Measurements from ENCODE around the gene GPI. TPM values are rescaled to one million over a fixed set of nuclear protein-coding genes. Genes with fewer than 3 reads are reported as not detected.

GPI gene
- total and polyA plus RNA-seq, 2 of the 13 experiments (the other 11 are each of a cell fraction or from before 2014, with no cell fraction given) = 147 to 167 TPM

- TF ChIP-seq ZFP91 (CRISPR knock-in tag; IDR thresholded peaks at IDR 0.05; ENCODE audit: borderline replicate concordance) (peak; percentile 43; the same call in 1 of the 2 replicates), HMGA1 (CRISPR knock-in tag; conservative IDR thresholded peaks at IDR 0.05) (no peak), ZBTB1 (CRISPR knock-in tag; IDR thresholded peaks at IDR 0.05; ENCODE audit: borderline replicate concordance) (no peak), HNRNPK (IDR thresholded peaks at IDR 0.05; ENCODE audit: low read depth, low read length, poor library complexity, severe bottlenecking) (no peak), ZSCAN22 (CRISPR knock-in tag; IDR thresholded peaks at IDR 0.05) (0 out of 2 replicates have a peak, but pooled peaks have one; percentile 24), MEIS2 (CRISPR knock-in tag; IDR thresholded peaks at IDR 0.05) (no peak), PBX3 (CRISPR knock-in tag; IDR thresholded peaks at IDR 0.05; ENCODE audit: borderline replicate concordance) (no peak), SOX13 (IDR thresholded peaks at IDR 0.05) (no peak), SOX13 (CRISPR knock-in tag; conservative IDR thresholded peaks at IDR 0.05 in 1 of 2, IDR thresholded peaks at IDR 0.05 in 1 of 2) (no peak), ZNF883 (CRISPR knock-in tag; IDR thresholded peaks at IDR 0.05; ENCODE audit: not compliant biosample characterization) (peak; percentile 44), ARID2 (CRISPR knock-in tag; IDR thresholded peaks at IDR 0.05; ENCODE audit: borderline replicate concordance) (no peak), ZNF503 (CRISPR knock-in tag; IDR thresholded peaks at IDR 0.05) (no peak), PCBP2 (optimal IDR thresholded peaks at IDR 0.05; ENCODE audit: low read depth, low read length, poor library complexity, severe bottlenecking) (no peak), CREB1 (IDR thresholded peaks at IDR 0.05) (no peak), CREB1 (CRISPR knock-in tag; IDR thresholded peaks at IDR 0.05) (no peak), ZNF83 (CRISPR knock-in tag; IDR thresholded peaks at IDR 0.05; ENCODE audit: borderline replicate concordance) (no peak), ZNF414 (CRISPR knock-in tag; IDR thresholded peaks at IDR 0.05) (0 out of 2 replicates have a peak, but pooled peaks have one; percentile 32), MXI1 (IDR thresholded peaks at IDR 0.05; ENCODE audit: borderline replicate concordance, low read depth, low read length) (no peak), CSRNP2 (CRISPR knock-in tag; conservative IDR thresholded peaks at IDR 0.05; ENCODE audit: low read depth) (no peak), MYPOP (CRISPR knock-in tag; IDR thresholded peaks at IDR 0.05) (no peak)
These were observed 736 bp downstream of the GPI start (continued) for GRCh38 chr19:34365463-34366401.
